Calu3 (cell line): ENCODE measurements around the gene E2F4. TPM values are rescaled to one million over a fixed set of nuclear protein-coding genes. Genes with fewer than 3 reads are reported as not detected.
A peak's percentile ranks its signal among the peaks of the same experiment; 100 is the strongest.

Experiments used
- BruUV-seq: library from RNA; stranded (reverse); fragments of 400-500 nt; replicated peaks from 2 replicates; lab custom pipeline; 2021; lab: Mats Ljungman, UMichigan
- CTCF ChIA-PET: fragments of 300-600 bp; sonication (Branson Sonifier 250); formaldehyde crosslinking; loops from one replicate; lab custom pipeline; 2022; ENCODE audit warnings: antibody characterized with exemption; lab: Charles Lee
- DNase-seq: peaks from one replicate; pipeline ENCODE4 v3.0.0; 2022
- H3K27ac Mint-ChIP-seq: one replicate; pipeline ENCODE4 v1.8.0; 2022; ENCODE audit warnings: mixed read lengths; ENCODE audit not compliant: unreplicated experiment
- H3K27me3 Mint-ChIP-seq: one replicate; pipeline ENCODE4 v1.8.0; 2022; ENCODE audit warnings: mixed read lengths; ENCODE audit not compliant: unreplicated experiment
- H3K36me3 Mint-ChIP-seq: one replicate; pipeline ENCODE4 v1.8.0; 2022; ENCODE audit warnings: mild to moderate bottlenecking, moderate library complexity, mixed read lengths; ENCODE audit not compliant: insufficient read depth, unreplicated experiment
- H3K4me1 Mint-ChIP-seq: one replicate; pipeline ENCODE4 v1.8.0; 2022; ENCODE audit warnings: mild to moderate bottlenecking, low read depth, mixed read lengths; ENCODE audit not compliant: unreplicated experiment
- H3K4me3 Mint-ChIP-seq: one replicate; pipeline ENCODE4 v1.8.0; 2022; ENCODE audit warnings: mild to moderate bottlenecking, low read depth, moderate library complexity, mixed read lengths; ENCODE audit not compliant: unreplicated experiment
- H3K9me3 Mint-ChIP-seq: one replicate; pipeline ENCODE4 v1.8.0; 2022; ENCODE audit warnings: low read depth, mixed read lengths; ENCODE audit not compliant: unreplicated experiment
- CTCF ChIP-seq: fragments of 200-600 bp; IDR thresholded peaks from one replicate; pipeline ENCODE4 v1.8.0; 2022; ENCODE audit warnings: antibody characterized with exemption; ENCODE audit not compliant: unreplicated experiment
- intact Hi-C: fragments of 100-400 bp; cut with micrococcal nuclease; formaldehyde crosslinking; loops from one replicate; pipeline ENCODE4 v1.10.0; 2022; ENCODE audit not compliant: unreplicated experiment
- total RNA-seq: library from RNA; stranded (reverse); gene quantifications from 2 replicates; pipeline ENCODE4 v1.2.3, GENCODE V29; 2022

Gene E2F4
- total RNA-seq, 1 experiment from 2014 or later = 95.3 TPM

- no peak for DNase-seq
- no peaks in the 10 kb centered on the region for H3K27me3 Mint-ChIP-seq
- H3K4me1 Mint-ChIP-seq = peaks cover 38% of the 10 kb centered on the region
- CTCF ChIA-PET = interaction anchor here (0.6 to 0.7 kb wide), 2 partner anchors 15 to 239 kb away, joined by 3 to 7 read pairs; no protein-coding TSS in a partner anchor
- intact Hi-C loops = no loop called here
- H3K9me3 Mint-ChIP-seq = no peaks in the 10 kb centered on the region
- H3K27ac Mint-ChIP-seq = peak overlapping the region; percentile 74
- no peak for TF ChIP-seq CTCF
- no TSS peak for BruUV-seq
- H3K36me3 Mint-ChIP-seq = peaks cover 64% of the 10 kb centered on the region
- peak overlapping the region; percentile 87 for H3K4me3 Mint-ChIP-seq
Observed at GRCh38 chr16:67192781-67193361, 916 bp downstream of the E2F4 start.

GRCh38 chr16:67193536-67193935, 1.6 kb downstream of the E2F4 start:
- CTCF ChIA-PET = no interaction called here
- no peak for TF ChIP-seq CTCF

GRCh38 chr16:67194260-67194659, 2.3 kb downstream of the E2F4 start:
- Mint-ChIP-seq H3K9me3 (no peaks in the 10 kb centered on the region), H3K36me3 (peaks cover 78% of the 10 kb centered on the region), H3K4me1 (peaks cover 47% of the 10 kb centered on the region), H3K4me3 (peak overlapping the region; percentile 87), H3K27me3 (no peaks in the 10 kb centered on the region), H3K27ac (peak overlapping the region; percentile 74)
- BruUV-seq = no TSS peak
- DNase-seq = no peak
- CTCF ChIA-PET = no interaction called here
- TF ChIP-seq CTCF = no peak
- intact Hi-C loops = no loop called here

More at GRCh38 chr16:67193536-67193935, 1.6 kb downstream of the E2F4 start:
- peak overlapping the region; percentile 74 for H3K27ac Mint-ChIP-seq
- DNase-seq = no peak
- no TSS peak for BruUV-seq
- peaks cover 70% of the 10 kb centered on the region for H3K36me3 Mint-ChIP-seq
- no peaks in the 10 kb centered on the region for H3K27me3 Mint-ChIP-seq
- peaks cover 44% of the 10 kb centered on the region for H3K4me1 Mint-ChIP-seq
- intact Hi-C loops = no loop called here
- H3K4me3 Mint-ChIP-seq = peak overlapping the region; percentile 87
- no peaks in the 10 kb centered on the region for H3K9me3 Mint-ChIP-seq

- no peak for DNase-seq
- Mint-ChIP-seq H3K36me3 (peaks cover 90% of the 10 kb centered on the region), H3K4me3 (no peak overlapping the region)
Observed at GRCh38 chr16:67195676-67196075, 3.7 kb downstream of the E2F4 start.

More at GRCh38 chr16:67195676-67196075, 3.7 kb downstream of the E2F4 start:
- no TSS peak for BruUV-seq
- CTCF ChIA-PET = interaction anchor here (0.6 to 1.0 kb wide), 2 partner anchors 8 to 180 kb away, joined by 3 to 6 read pairs; no protein-coding TSS in a partner anchor
- Mint-ChIP-seq H3K4me1 (peaks cover 47% of the 10 kb centered on the region), H3K27ac (no peak overlapping the region), H3K27me3 (no peaks in the 10 kb centered on the region), H3K9me3 (no peaks in the 10 kb centered on the region)
- TF ChIP-seq CTCF = no peak
- intact Hi-C loops = no loop called here
